Measurements from ENCODE around the gene WNT2. TPM values are rescaled to one million over a fixed set of nuclear protein-coding genes. Genes with fewer than 3 reads are reported as not detected.

WNT2 gene
- total and polyA plus RNA-seq, 7 experiments from 2014 or later = not detected

DNA sequence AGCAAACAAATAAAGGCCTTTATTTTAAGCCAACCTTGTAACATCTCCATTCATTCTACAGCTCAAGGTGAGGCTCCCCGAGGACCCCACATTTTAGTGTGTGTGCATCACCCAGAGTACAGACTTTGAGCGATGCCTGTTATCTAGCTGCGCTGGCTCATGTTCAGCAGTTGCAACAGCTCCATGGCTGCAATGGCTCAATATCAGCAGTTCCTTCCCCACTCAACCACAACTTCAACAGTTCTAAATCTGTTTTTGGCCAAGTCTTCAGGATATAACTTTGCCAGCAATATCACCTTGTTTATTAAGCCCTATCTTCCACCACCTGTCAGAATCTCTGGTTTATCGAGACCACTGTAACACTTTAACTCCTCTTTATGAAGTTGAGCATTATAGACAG, 95.8 kb downstream of the WNT2 start:
- H3K27ac ChIP-seq (ENCODE audit: low read depth, low read length) = no peak overlapping the region
- no peaks in the 10 kb centered on the region for H3K27me3 ChIP-seq (ENCODE audit: control insufficient read depth in 2 of 2, insufficient read depth in 2 of 2, low read length in 2 of 2)
- H3K4me1 Mint-ChIP-seq = peaks cover 0 to 3% (median 0%) of the 10 kb centered on the region in 7 donors
- H3K9me3 Mint-ChIP-seq = peaks cover 0 to 3% (median under 1%) of the 10 kb centered on the region in 11 donors
- no peaks in the 10 kb centered on the region for H3K4me1 ChIP-seq (ENCODE audit: control insufficient read depth in 2 of 2, insufficient read depth in 2 of 2, low read length in 2 of 2)
- H3K27me3 Mint-ChIP-seq = no peaks in the 10 kb centered on the region
- intact Hi-C loops (cut with micrococcal nuclease) = no loop called here
- H3K4me3 Mint-ChIP-seq = no peak overlapping the region
- ChIA-PET POLR2A (no interaction called here), CTCF (no interaction called here)
- no peak overlapping the region for H3K4me3 ChIP-seq (ENCODE audit: low read length)
- H3K36me3 ChIP-seq (ENCODE audit: control insufficient read depth in 2 of 3, insufficient read depth in 3 of 3, low read length in 3 of 3) = no peaks in the 10 kb centered on the region
- ATAC-seq (no peak), DNase-seq (no peak)
- H3K9me3 ChIP-seq (ENCODE audit: control insufficient read depth in 2 of 3, low read length in 3 of 3) = no peaks in the 10 kb centered on the region
- H3K27ac Mint-ChIP-seq = no peak overlapping the region
- peaks cover 0 to 15% (median 9%) of the 10 kb centered on the region in 5 donors for H3K36me3 Mint-ChIP-seq

DNA sequence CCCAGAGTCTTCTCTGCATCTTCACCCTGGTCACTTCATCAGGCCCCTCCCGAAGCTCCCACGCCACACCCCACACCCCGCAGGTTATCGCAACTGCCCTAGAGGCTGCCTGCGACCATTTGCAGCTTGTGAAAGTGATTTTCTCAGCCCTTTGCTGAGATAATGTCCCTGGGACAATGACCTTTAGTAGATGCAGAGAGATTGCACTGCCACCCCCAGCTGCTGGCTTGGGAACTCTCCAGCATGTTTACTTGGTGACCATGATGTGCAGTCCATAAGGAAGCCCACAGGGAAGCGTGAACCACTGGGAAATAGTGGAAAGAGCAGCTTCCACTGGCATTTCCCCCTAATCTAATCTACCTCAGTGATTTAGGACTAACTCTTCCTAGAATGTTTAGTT, 97.3 kb downstream of the WNT2 start:
- ATAC-seq (no peak), DNase-seq (no peak)
- no peaks in the 10 kb centered on the region for H3K27me3 ChIP-seq (ENCODE audit: control insufficient read depth in 2 of 2, insufficient read depth in 2 of 2, low read length in 2 of 2)
- H3K4me1 ChIP-seq (ENCODE audit: control insufficient read depth in 2 of 2, insufficient read depth in 2 of 2, low read length in 2 of 2) = no peaks in the 10 kb centered on the region
- H3K9me3 Mint-ChIP-seq = no peaks in the 10 kb centered on the region
- H3K27ac Mint-ChIP-seq = no peak overlapping the region
- H3K4me3 ChIP-seq (ENCODE audit: low read length) = no peak overlapping the region
- POLR2A ChIA-PET = interaction anchor here (0.6 kb wide), 1 partner anchor 63 kb away, joined by 4 read pairs; no protein-coding TSS in a partner anchor
- CTCF ChIA-PET = no interaction called here
- H3K36me3 ChIP-seq (ENCODE audit: control insufficient read depth in 2 of 3, insufficient read depth in 3 of 3, low read length in 3 of 3) = no peaks in the 10 kb centered on the region
- H3K4me3 Mint-ChIP-seq = no peak overlapping the region
- no peaks in the 10 kb centered on the region for H3K27me3 Mint-ChIP-seq
- intact Hi-C loops (cut with micrococcal nuclease) = no loop called here
- peaks cover 0 to 19% (median 9%) of the 10 kb centered on the region in 5 donors for H3K36me3 Mint-ChIP-seq
- no peak overlapping the region for H3K27ac ChIP-seq (ENCODE audit: low read depth, low read length)
- H3K9me3 ChIP-seq (ENCODE audit: control insufficient read depth in 2 of 3, low read length in 3 of 3) = no peaks in the 10 kb centered on the region
- H3K4me1 Mint-ChIP-seq = peaks cover 0 to 3% (median 0%) of the 10 kb centered on the region in 7 donors

Other genes starting within 250 kb of the WNT2 start
- not detected for gene ASZ1, start 104.4 kb upstream of the WNT2 start, total RNA-seq
- gene ASZ1, start 104.4 kb upstream of the WNT2 start, polyA plus RNA-seq = not detected
- not detected for gene CFTR, start 157.0 kb upstream of the WNT2 start, total RNA-seq
- gene CFTR, start 157.0 kb upstream of the WNT2 start, polyA plus RNA-seq = not detected

All from naive thymus-derived CD4-positive, alpha-beta T cell (primary cell).